ENCODE results near the gene GRK3. TPM values are rescaled to one million over a fixed set of nuclear protein-coding genes. Genes with fewer than 3 reads are reported as not detected.

GRK3 gene
- total and polyA plus RNA-seq, 10 of the 15 experiments (the other 5 are each of a cell fraction or from before 2014, with no cell fraction given), result 3.1 to 35.1 (median 14.7) TPM

- TF ChIP-seq RAD21 (IDR thresholded peaks at IDR 0.05; ENCODE audit: insufficient read depth, low read depth, low read length) (no peak), TAF1 (IDR thresholded peaks at IDR 0.05; ENCODE audit: borderline replicate concordance, low read depth, low read length) (no peak)
Measured at GRCh38 chr22:25542720-25543402, 21.6 kb upstream of the GRK3 start (continued).

DNA sequence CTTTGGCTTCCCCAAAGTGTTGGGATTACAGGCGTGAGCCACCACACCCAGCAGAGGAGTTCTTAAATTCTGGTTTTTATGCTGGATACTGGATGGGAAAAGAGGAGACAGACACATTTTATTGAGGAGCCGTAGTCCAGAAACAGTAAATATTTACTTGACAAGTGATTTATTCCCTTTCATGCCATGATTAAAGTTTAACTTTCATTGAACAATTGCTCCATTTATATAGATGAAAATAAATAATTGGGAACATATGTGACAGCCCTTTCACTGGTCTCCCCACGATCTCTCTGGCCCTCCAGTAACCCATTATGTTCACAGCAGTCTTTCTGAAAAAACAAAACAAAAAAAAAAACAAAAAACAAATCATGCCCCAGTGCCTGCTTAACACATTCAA, 19.3 kb upstream of the GRK3 start:
- RAD21 ChIA-PET (ENCODE audit: unreplicated experiment), result interaction anchor here (1.6 to 7.0 kb wide), 3 partner anchors 22 to 157 kb away, joined by 8 to 202 read pairs (median 43); partner anchors contain the start of gene GRK3
- CTCF ChIA-PET, result interaction anchor here (0.7 to 7.9 kb wide), 7 partner anchors 13 to 1134 kb away, joined by 3 to 88 read pairs (median 11); no protein-coding TSS in a partner anchor
- POLR2A ChIA-PET, result interaction anchor here (0.6 kb wide), 1 partner anchor 269 kb away, joined by 4 read pairs; no protein-coding TSS in a partner anchor
- no peak overlapping the region for H2AFZ ChIP-seq (ENCODE audit: control insufficient read depth, low read depth, low read length)
- FAIRE-seq (no peak), DNase-seq (ENCODE audit: low read depth, low spot score) (no peak), ATAC-seq (no peak)
- H3K4me1 ChIP-seq (ENCODE audit: control insufficient read depth, insufficient read depth, low read length), result no peaks in the 10 kb centered on the region; the same call in 1 of the 2 replicates
- intact Hi-C loops (cut with micrococcal nuclease; ENCODE audit: unreplicated experiment), result no loop called here
- H3K79me2 ChIP-seq (ENCODE audit: control insufficient read depth, insufficient read depth, low read length), result no peaks in the 10 kb centered on the region
- in situ Hi-C loops (cut with MboI), result no loop called here
- SMC1A ChIA-PET (ENCODE audit: uncharacterized antibody, unreplicated experiment), result interaction anchor here (0.9 to 7.1 kb wide), 4 partner anchors 9 to 98 kb away, joined by 3 to 170 read pairs (median 4); partner anchors contain the start of gene GRK3
- H3K27ac ChIP-seq (ENCODE audit: control insufficient read depth, insufficient read depth), result no peak overlapping the region
- H3K36me3 ChIP-seq (ENCODE audit: control insufficient read depth in 2 of 2, insufficient read depth in 2 of 2, low read length in 1 of 2), result no peaks in the 10 kb centered on the region
- H3K9me3 ChIP-seq (replicated peaks; ENCODE audit: control insufficient read depth, insufficient read depth, low read length), result no peaks in the 10 kb centered on the region
- BruUV-seq (replicated peaks), result no TSS peak
- WGBS (ENCODE audit: insufficient coverage, insufficient replicate concordance, low lambda C conversion rate, missing lambda C conversion rate), result 39% methylated on average over 3 of the region's 3 CpGs
- H3K4me3 ChIP-seq, result no peak overlapping the region
- H4K20me1 ChIP-seq (ENCODE audit: control insufficient read depth, insufficient read depth), result no peaks in the 10 kb centered on the region
- H3K27me3 ChIP-seq (replicated peaks in 1 of 2; ENCODE audit: control insufficient read depth in 2 of 2, insufficient read depth in 2 of 2, low read length in 1 of 2), result no peaks in the 10 kb centered on the region
- H3K9ac ChIP-seq (ENCODE audit: control insufficient read depth, insufficient read depth, low read length), result no peak overlapping the region
- H3K4me2 ChIP-seq (ENCODE audit: control insufficient read depth, insufficient read depth), result no peak overlapping the region
- TF ChIP-seq MAX (IDR thresholded peaks at IDR 0.05; ENCODE audit: low read depth, low read length), result no peak
- no peak for TF ChIP-seq SUZ12 (IDR thresholded peaks at IDR 0.05; ENCODE audit: unreplicated experiment)
- no peak for TF ChIP-seq RAD51 (IDR thresholded peaks at IDR 0.05)
- TF ChIP-seq, protein P1, sequence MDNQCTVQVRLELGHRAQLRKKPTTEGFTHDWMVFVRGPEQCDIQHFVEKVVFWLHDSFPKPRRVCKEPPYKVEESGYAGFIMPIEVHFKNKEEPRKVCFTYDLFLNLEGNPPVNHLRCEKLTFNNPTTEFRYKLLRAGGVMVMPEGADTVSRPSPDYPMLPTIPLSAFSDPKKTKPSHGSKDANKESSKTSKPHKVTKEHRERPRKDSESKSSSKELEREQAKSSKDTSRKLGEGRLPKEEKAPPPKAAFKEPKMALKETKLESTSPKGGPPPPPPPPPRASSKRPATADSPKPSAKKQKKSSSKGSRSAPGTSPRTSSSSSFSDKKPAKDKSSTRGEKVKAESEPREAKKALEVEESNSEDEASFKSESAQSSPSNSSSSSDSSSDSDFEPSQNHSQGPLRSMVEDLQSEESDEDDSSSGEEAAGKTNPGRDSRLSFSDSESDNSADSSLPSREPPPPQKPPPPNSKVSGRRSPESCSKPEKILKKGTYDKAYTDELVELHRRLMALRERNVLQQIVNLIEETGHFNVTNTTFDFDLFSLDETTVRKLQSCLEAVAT (IDR thresholded peaks at IDR 0.05), result no peak
- no peak for TF ChIP-seq ZBTB33 (IDR thresholded peaks at IDR 0.05)
- no peak for TF ChIP-seq SIX5 (IDR thresholded peaks at IDR 0.05; ENCODE audit: low read depth, low read length, severe bottlenecking)
- TF ChIP-seq SMARCA5 (IDR thresholded peaks at IDR 0.05), result no peak
- no peak for TF ChIP-seq KDM1A (IDR thresholded peaks at IDR 0.05; ENCODE audit: borderline replicate concordance)
- no peak for TF ChIP-seq HDAC2 (IDR thresholded peaks at IDR 0.05)
- no peak for TF ChIP-seq POLR2AphosphoS2 (IDR thresholded peaks at IDR 0.05; ENCODE audit: low read depth, low read length)
- TF ChIP-seq ZSCAN29 (IDR thresholded peaks at IDR 0.05), result no peak
- TF ChIP-seq SREBF1 (IDR thresholded peaks at IDR 0.05; ENCODE audit: low read length), result no peak
- TF ChIP-seq TBL1XR1 (IDR thresholded peaks at IDR 0.05; ENCODE audit: low read depth, low read length), result no peak
- no peak for TF ChIP-seq NFYB (IDR thresholded peaks at IDR 0.05; ENCODE audit: insufficient read depth, low read depth, low read length)

Measured in GM12878 (cell line).